WERI-Rb-1 (cell line): Measurements from ENCODE around the gene C22orf23.
A peak's percentile ranks its signal among the peaks of the same experiment; 100 is the strongest.

Experiments
- DNase-seq: peaks from one replicate; pipeline ENCODE4 v3.0.0-alpha.2; 2020
- H3K27ac ChIP-seq: fragments of 250-450 bp; sonication (Bioruptor Pico); 2 replicates; pipeline ENCODE4 v1.5.1; 2020; ENCODE audit warnings: mild to moderate bottlenecking, moderate library complexity
- H3K27me3 ChIP-seq: fragments of 250-450 bp; sonication (Bioruptor Pico); 2 replicates; pipeline ENCODE4 v1.5.1; 2021; ENCODE audit warnings: mild to moderate bottlenecking, low read depth, moderate library complexity; ENCODE audit not compliant: insufficient read depth, severe bottlenecking
- H3K36me3 ChIP-seq: fragments of 250-450 bp; sonication (Bioruptor Pico); 2 replicates; pipeline ENCODE4 v1.5.1; 2020; ENCODE audit warnings: mild to moderate bottlenecking, moderate library complexity
- H3K4me3 ChIP-seq: 2 replicates; pipeline ENCODE4 v1.5.1; 2011; ENCODE audit warnings: low read depth, mild to moderate bottlenecking, control low read depth, low read length
- H3K9me3 ChIP-seq: fragments of 250-450 bp; sonication (Bioruptor Pico); 2 replicates; pipeline ENCODE4 v1.5.1; 2021; ENCODE audit warnings: mild to moderate bottlenecking, moderate library complexity; ENCODE audit not compliant: severe bottlenecking
- TF ChIP-seq, protein P1 (sequence below): IDR thresholded peaks from 2 replicates; pipeline ENCODE4 v1.5.1; 2011; ENCODE audit warnings: low read depth, mild to moderate bottlenecking, control low read depth, inconsistent platforms, low read length

The C22orf23 gene

DNA sequence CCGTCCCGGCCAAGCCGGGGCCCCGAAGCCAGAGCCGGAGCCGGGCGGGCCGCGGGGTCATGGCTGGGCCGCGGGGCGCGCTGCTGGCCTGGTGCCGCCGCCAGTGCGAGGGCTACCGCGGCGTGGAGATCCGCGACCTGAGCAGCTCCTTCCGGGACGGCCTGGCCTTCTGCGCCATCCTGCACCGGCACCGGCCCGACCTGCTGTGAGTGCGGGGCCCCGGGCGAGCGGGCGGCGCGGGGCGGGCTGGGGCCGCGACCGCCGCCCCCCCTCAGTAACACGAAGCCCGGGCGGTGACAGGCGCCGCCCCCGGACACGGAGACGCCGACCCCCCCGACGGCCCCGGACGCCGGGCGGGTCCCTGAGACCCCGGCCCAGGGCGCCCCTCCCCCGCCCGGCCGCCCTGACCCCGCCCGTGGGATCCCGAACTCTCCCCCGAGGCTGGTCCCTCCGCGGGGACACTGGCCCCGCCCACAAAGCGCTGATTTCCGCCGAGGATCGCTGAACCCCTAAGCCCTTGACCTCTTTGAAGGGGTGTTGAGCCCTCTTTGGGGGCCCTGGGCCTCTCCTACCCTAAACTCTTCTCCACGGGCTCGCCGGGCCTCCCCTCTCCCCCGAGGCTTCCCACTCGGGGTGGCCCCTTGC, 46.9 kb downstream of the C22orf23 start:
- Histone ChIP-seq H3K27ac (0 out of 2 replicates have a peak overlapping the region, but pooled peaks have one; percentile 35), H3K27me3 (no peaks in the 10 kb centered on the region), H3K9me3 (no peaks in the 10 kb centered on the region), H3K4me3 (peak overlapping the region; percentile 54), H3K36me3 (no peaks in the 10 kb centered on the region)
- DNase-seq = no peak
- TF ChIP-seq, protein P1, sequence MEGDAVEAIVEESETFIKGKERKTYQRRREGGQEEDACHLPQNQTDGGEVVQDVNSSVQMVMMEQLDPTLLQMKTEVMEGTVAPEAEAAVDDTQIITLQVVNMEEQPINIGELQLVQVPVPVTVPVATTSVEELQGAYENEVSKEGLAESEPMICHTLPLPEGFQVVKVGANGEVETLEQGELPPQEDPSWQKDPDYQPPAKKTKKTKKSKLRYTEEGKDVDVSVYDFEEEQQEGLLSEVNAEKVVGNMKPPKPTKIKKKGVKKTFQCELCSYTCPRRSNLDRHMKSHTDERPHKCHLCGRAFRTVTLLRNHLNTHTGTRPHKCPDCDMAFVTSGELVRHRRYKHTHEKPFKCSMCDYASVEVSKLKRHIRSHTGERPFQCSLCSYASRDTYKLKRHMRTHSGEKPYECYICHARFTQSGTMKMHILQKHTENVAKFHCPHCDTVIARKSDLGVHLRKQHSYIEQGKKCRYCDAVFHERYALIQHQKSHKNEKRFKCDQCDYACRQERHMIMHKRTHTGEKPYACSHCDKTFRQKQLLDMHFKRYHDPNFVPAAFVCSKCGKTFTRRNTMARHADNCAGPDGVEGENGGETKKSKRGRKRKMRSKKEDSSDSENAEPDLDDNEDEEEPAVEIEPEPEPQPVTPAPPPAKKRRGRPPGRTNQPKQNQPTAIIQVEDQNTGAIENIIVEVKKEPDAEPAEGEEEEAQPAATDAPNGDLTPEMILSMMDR = no peak

GRCh38 chr22:37905534-37906363, 47.7 kb downstream of the C22orf23 start, which contains the start of gene MICALL1:
Gene MICALL1 (plus strand): TSS chr22:37906297. CDS start chr22:37906423, 126 bp downstream.
- Histone ChIP-seq H3K36me3 (no peaks in the 10 kb centered on the region), H3K9me3 (no peaks in the 10 kb centered on the region), H3K27ac (peak within 1 kb of the TSS; percentile 75), H3K4me3 (peak within 1 kb of the TSS; percentile 54), H3K27me3 (no peaks in the 10 kb centered on the region)
- TF ChIP-seq, protein P1 = peak; percentile 20; the same call in 1 of the 2 replicates
- DNase-seq = peak; percentile 70

DNA sequence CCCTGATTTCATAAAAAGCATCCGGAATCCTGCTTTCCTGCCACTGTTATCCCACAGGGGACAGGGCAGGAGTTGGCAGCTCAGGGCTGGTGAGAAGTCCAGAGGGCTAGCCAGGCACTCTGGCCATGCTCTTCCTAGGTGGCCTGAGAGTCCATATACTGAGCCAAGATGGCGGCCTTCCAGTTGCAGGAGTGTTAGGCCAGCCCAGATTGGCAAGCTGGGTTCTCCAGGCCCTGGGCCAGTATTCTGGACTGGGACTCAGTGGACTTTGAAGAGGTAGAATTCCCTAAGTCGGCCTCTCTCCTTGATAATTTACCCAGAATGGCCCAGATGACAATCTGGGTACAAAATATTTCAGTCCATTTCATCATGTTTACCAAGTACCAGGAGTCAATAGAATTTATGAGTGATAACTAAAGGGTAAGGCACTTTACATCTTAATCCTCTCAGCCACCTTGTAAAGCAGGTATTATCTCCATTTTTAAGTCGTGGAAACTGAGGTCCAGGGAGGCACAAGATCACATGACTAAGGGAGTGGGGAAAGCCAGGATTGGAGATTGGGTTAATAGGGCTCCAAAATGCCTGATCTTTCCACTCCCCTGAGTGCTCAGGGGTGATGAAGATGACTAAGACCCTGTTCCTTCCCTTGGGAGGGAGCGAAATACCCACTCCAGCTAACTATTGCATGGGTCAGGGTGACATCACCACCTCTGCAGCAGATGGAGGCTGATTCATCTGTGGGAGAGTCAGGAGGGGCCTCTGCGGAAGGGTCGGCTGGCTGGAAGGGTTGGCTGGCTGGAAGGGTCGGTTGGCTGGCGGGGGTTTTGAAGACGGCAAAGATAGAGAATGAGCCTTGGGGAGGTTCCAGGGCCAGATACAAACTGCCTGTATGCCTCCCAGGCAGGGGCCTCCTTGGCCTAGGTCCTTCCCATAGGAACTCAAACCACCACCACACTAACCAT, 48.5 kb downstream of the C22orf23 start:
- peak; percentile 61 for DNase-seq
- H3K27me3 ChIP-seq = no peaks in the 10 kb centered on the region
- no peaks in the 10 kb centered on the region for H3K36me3 ChIP-seq
- H3K9me3 ChIP-seq = no peaks in the 10 kb centered on the region
- H3K27ac ChIP-seq = peak overlapping the region; percentile 75
- H3K4me3 ChIP-seq = no peak overlapping the region; the same call in 1 of the 2 replicates
- TF ChIP-seq, protein P1 = no peak

- H3K36me3 ChIP-seq = no peaks in the 10 kb centered on the region
- no peak overlapping the region for H3K27ac ChIP-seq
- DNase-seq = no peak
- no peaks in the 10 kb centered on the region for H3K9me3 ChIP-seq
- no peak overlapping the region for H3K4me3 ChIP-seq
- H3K27me3 ChIP-seq = no peaks in the 10 kb centered on the region
- TF ChIP-seq, protein P1 = no peak
Measured at GRCh38 chr22:37898441-37899181, 54.8 kb downstream of the C22orf23 start.

GRCh38 chr22:37897807-37898206, 55.6 kb downstream of the C22orf23 start:
- no peak overlapping the region for H3K4me3 ChIP-seq
- no peaks in the 10 kb centered on the region for H3K9me3 ChIP-seq
- TF ChIP-seq, protein P1 = no peak
- H3K27me3 ChIP-seq = no peaks in the 10 kb centered on the region
- H3K36me3 ChIP-seq = no peaks in the 10 kb centered on the region
- H3K27ac ChIP-seq = no peak overlapping the region
- DNase-seq = no peak
